HTR-8/SVneo (cell line): ENCODE data around the gene TRABD2B.

Experiments used
- DNase-seq: peaks from one replicate; pipeline ENCODE4 v3.0.0; 2011; ENCODE audit warnings: low spot score, mixed read lengths; ENCODE audit not compliant: insufficient read length
- FAIRE-seq: peaks from 2 replicates; lab custom pipeline; 2011; peaks lifted over from hg19 to GRCh38; lab: Jason Lieb, UNC

The TRABD2B gene

GRCh38 chr1:48023488-48023887 lies 26.3 kb upstream of the TRABD2B start:
- no peak for FAIRE-seq
- DNase-seq: no peak

GRCh38 chr1:48022306-48022705 lies 25.1 kb upstream of the TRABD2B start:
- no peak for FAIRE-seq

GRCh38 chr1:48021792-48022191 lies 24.6 kb upstream of the TRABD2B start:
- no peak for FAIRE-seq
- no peak for DNase-seq

More at GRCh38 chr1:48022306-48022705, 25.1 kb upstream of the TRABD2B start:
- DNase-seq: no peak

GRCh38 chr1:48019714-48020315 lies 22.6 kb upstream of the TRABD2B start:
- FAIRE-seq (no peak), DNase-seq (no peak)

- DNase-seq (no peak), FAIRE-seq (no peak)
Measured at GRCh38 chr1:48018799-48019198, 21.6 kb upstream of the TRABD2B start.

- DNase-seq (no peak), FAIRE-seq (no peak)
Measured at GRCh38 chr1:48017716-48018115, 20.5 kb upstream of the TRABD2B start.

- no peak for DNase-seq
- FAIRE-seq: no peak
Measured at GRCh38 chr1:48016515-48016914, 19.3 kb upstream of the TRABD2B start.

- no peak for FAIRE-seq
- DNase-seq: no peak
Measured at GRCh38 chr1:48013270-48013669, 16.1 kb upstream of the TRABD2B start.

- FAIRE-seq (no peak), DNase-seq (no peak)
Measured at GRCh38 chr1:48007047-48007446, 9.9 kb upstream of the TRABD2B start.

GRCh38 chr1:48006264-48006663 lies 9.1 kb upstream of the TRABD2B start:
- FAIRE-seq: no peak
- DNase-seq: no peak

- DNase-seq: no peak
- no peak for FAIRE-seq
Measured at GRCh38 chr1:48005253-48006117, 8.3 kb upstream of the TRABD2B start.

- FAIRE-seq: no peak
- no peak for DNase-seq
Measured at GRCh38 chr1:48003741-48004531, 6.8 kb upstream of the TRABD2B start.

- DNase-seq: no peak
- FAIRE-seq: no peak
Measured at GRCh38 chr1:48002142-48002541, 5.0 kb upstream of the TRABD2B start.

- DNase-seq (no peak), FAIRE-seq (no peak)
Measured at GRCh38 chr1:48001696-48002095, 4.5 kb upstream of the TRABD2B start.

- DNase-seq: no peak
- no peak for FAIRE-seq
Measured at GRCh38 chr1:48000883-48001282, 3.7 kb upstream of the TRABD2B start.

GRCh38 chr1:47999097-47999496 lies 1.9 kb upstream of the TRABD2B start:
- DNase-seq (no peak), FAIRE-seq (no peak)

- FAIRE-seq (no peak), DNase-seq (no peak)
Measured at GRCh38 chr1:47998396-47998990, 1.3 kb upstream of the TRABD2B start.

- no peak for FAIRE-seq
Measured at GRCh38 chr1:47996406-47997226, 569 bp downstream of the TRABD2B start.

GRCh38 chr1:47996060-47996405 lies 1.2 kb downstream of the TRABD2B start:
- FAIRE-seq (no peak), DNase-seq (no peak)

More at GRCh38 chr1:47996406-47997226, 569 bp downstream of the TRABD2B start:
- DNase-seq: no peak
